Neuron (in vitro differentiated cells): ENCODE data around the gene ZNF317.
"Not testable (repeated sequence)": the region's sequence is repeated elsewhere in the genome, so short reads cannot be mapped to it uniquely, and the experiment has no call there.

Experiments used
- H2AFZ ChIP-seq: one replicate; pipeline ENCODE4 v1.6.1; 2013; ENCODE audit warnings: low read depth, mild to moderate bottlenecking, inconsistent platforms, low read length, moderate library complexity
- H3K27me3 ChIP-seq: one replicate; pipeline ENCODE4 v1.6.1; 2013; ENCODE audit warnings: low read length; ENCODE audit not compliant: insufficient read depth
- H3K36me3 ChIP-seq: one replicate; pipeline ENCODE4 v1.6.1; 2013; ENCODE audit warnings: low read length; ENCODE audit not compliant: insufficient read depth
- H3K4me1 ChIP-seq: one replicate; pipeline ENCODE4 v1.6.1; 2013; ENCODE audit warnings: low read length; ENCODE audit not compliant: insufficient read depth
- H3K4me3 ChIP-seq: 2 replicates; pipeline ENCODE4 v1.5.1; 2013; ENCODE audit warnings: mild to moderate bottlenecking, low read length, moderate library complexity
- H3K9me3 ChIP-seq: one replicate; pipeline ENCODE4 v1.6.1; 2013; ENCODE audit warnings: low read length

The ZNF317 gene

DNA sequence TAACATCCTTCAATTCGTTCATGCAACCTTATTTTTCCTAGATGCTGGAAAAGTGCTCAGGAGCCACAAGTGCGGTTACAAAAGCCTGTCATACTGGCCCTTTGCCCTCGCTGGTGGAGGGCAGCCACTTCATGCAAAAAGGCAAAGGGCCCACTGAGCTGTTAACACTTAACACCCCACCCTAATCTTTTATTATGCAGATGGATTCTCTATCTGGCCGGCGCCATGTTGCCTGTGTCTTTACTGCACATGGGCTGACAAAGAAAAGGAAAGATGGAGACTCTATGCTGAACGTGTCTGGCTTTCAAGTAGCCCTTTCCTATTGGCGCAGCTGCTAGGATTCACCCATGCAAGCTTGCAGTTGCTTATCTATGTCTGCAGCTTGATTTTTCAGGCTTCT is 49.3 kb downstream of the ZNF317 start:
- Histone ChIP-seq H3K27me3 (no peaks in the 10 kb centered on the region), H3K36me3 (no peaks in the 10 kb centered on the region), H2AFZ (peak overlapping the region; percentile 69), H3K4me3 (no peak overlapping the region), H3K9me3 (no peaks in the 10 kb centered on the region), H3K4me1 (peaks cover 7% of the 10 kb centered on the region)

DNA sequence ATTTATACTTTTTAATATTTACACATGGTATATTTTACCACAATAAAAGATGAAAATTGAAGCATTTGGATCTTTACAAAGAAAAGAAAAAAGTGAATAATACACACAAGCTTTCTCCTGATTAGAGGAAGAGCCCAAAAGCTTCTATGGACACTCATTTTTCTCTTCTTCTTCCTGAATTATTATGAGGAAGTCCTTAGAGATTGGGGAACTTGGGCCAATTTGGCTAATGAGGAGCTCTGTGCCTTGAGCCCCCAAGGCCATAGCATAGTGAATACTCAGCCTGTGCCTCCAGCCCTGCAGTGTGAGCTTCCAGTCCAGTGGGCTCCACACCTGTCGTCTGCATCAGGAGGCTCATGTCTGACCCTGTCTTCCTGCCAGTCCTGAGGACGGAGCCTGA is 57.8 kb downstream of the ZNF317 start:
- H3K4me1 ChIP-seq, H3K4me3 ChIP-seq, H3K36me3 ChIP-seq, H3K9me3 ChIP-seq, H3K27me3 ChIP-seq, H2AFZ ChIP-seq: not testable (repeated sequence)

DNA sequence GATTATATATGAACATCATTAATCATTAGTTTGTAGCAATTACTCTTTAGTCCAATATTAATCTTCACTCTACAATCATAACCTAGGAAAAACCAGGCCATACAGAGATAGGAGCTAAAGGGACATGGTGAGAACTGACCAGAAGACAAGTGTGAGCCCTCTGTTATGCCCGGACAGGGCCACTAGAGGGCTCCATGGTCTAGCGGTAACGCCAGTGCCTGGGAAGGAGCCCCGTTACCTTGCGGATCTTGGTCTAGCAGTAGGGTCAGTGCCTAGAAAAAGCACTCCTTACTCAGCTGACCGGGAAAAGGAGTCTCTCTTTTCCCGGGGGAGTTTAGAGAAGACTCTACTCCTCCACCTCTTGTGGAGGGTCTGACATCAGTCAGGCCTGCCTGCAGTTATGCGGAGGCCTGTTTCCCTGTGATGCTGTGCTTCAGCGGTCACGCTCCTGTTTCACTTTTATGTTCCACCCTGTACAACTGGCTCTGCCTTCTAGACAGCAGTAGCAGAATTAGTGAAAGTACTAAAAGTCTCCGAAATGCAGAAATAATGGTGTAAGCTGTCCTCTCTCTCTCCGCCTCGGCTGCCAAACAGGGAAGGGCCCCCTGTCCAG is 65.4 kb downstream of the ZNF317 start:
- no peaks in the 10 kb centered on the region for H3K36me3 ChIP-seq
- no peaks in the 10 kb centered on the region for H3K9me3 ChIP-seq
- H3K4me3 ChIP-seq = no peak overlapping the region

More for the DNA sequence above, 65.4 kb downstream of the ZNF317 start:
- no peaks in the 10 kb centered on the region for H3K27me3 ChIP-seq
- H2AFZ ChIP-seq = peak overlapping the region; percentile 16
- no peaks in the 10 kb centered on the region for H3K4me1 ChIP-seq
